ENCODE results near the gene TMEM37. TPM values are rescaled to one million over a fixed set of nuclear protein-coding genes. Genes with fewer than 3 reads are reported as not detected.

Gene TMEM37
- total RNA-seq, 2 donors from 2014 or later: 12.0 to 16.2 TPM

- Histone ChIP-seq H3K9ac (ENCODE audit: extremely low read depth, low read length, poor library complexity, severe bottlenecking) (no peak overlapping the region), H3K4me1 (ENCODE audit: control insufficient read depth, insufficient read depth, low read length) (no peaks in the 10 kb centered on the region), H3K36me3 (ENCODE audit: control insufficient read depth, insufficient read depth, low read length) (no peaks in the 10 kb centered on the region), H3K27me3 (ENCODE audit: control insufficient read depth, insufficient read depth, low read length, poor library complexity, severe bottlenecking) (no peaks in the 10 kb centered on the region), H3K9me3 (ENCODE audit: control insufficient read depth, low read length) (no peaks in the 10 kb centered on the region), H3K27ac (ENCODE audit: low read depth, low read length) (no peak overlapping the region), H3K4me3 (ENCODE audit: low read length) (no peak overlapping the region)
- Mint-ChIP-seq H3K4me1 (peaks cover 4% of the 10 kb centered on the region), H3K27me3 (ENCODE audit: insufficient read depth) (no peaks in the 10 kb centered on the region), H3K9me3 (no peaks in the 10 kb centered on the region), H3K27ac (no peak overlapping the region), H3K4me3 (no peak overlapping the region), H3K36me3 (ENCODE audit: low read depth) (no peaks in the 10 kb centered on the region)
- no peak for TF ChIP-seq CTCF (conservative IDR thresholded peaks at IDR 0.05)
- DNase-seq: peak; percentile 3
- 90 to 97% methylated on average over 1 to 2 of the region's 3 CpGs for WGBS, 2 experiments (ENCODE audit: insufficient coverage in 1 of 2, insufficient read length in 1 of 2)
Observed at GRCh38 chr2:119393971-119394748, 37.5 kb upstream of the TMEM37 start.

- H3K36me3 Mint-ChIP-seq (ENCODE audit: low read depth): no peaks in the 10 kb centered on the region
- H3K4me1 ChIP-seq (ENCODE audit: control insufficient read depth, insufficient read depth, low read length): no peaks in the 10 kb centered on the region
- WGBS, 2 experiments (ENCODE audit: insufficient coverage in 1 of 2, insufficient read length in 1 of 2): 91 to 100% methylated on average over 1 to 6 of the region's 6 CpGs
- TF ChIP-seq CTCF (conservative IDR thresholded peaks at IDR 0.05): no peak
- no peaks in the 10 kb centered on the region for H3K9me3 Mint-ChIP-seq
- H3K36me3 ChIP-seq (ENCODE audit: control insufficient read depth, insufficient read depth, low read length): no peaks in the 10 kb centered on the region
- no peak overlapping the region for H3K27ac ChIP-seq (ENCODE audit: low read depth, low read length)
- no peak overlapping the region for H3K9ac ChIP-seq (ENCODE audit: extremely low read depth, low read length, poor library complexity, severe bottlenecking)
- no peak overlapping the region for H3K4me3 Mint-ChIP-seq
- H3K27me3 ChIP-seq (ENCODE audit: control insufficient read depth, insufficient read depth, low read length, poor library complexity, severe bottlenecking): no peaks in the 10 kb centered on the region
- no peaks in the 10 kb centered on the region for H3K4me1 Mint-ChIP-seq
- H3K4me3 ChIP-seq (ENCODE audit: low read length): no peak overlapping the region
- peaks cover 3% of the 10 kb centered on the region for H3K27me3 Mint-ChIP-seq (ENCODE audit: insufficient read depth)
- H3K27ac Mint-ChIP-seq: no peak overlapping the region
- H3K9me3 ChIP-seq (ENCODE audit: control insufficient read depth, low read length): no peaks in the 10 kb centered on the region
- DNase-seq: peak; percentile 26
Observed at GRCh38 chr2:119397196-119397595, 34.5 kb upstream of the TMEM37 start.

GRCh38 chr2:119402106-119402505 is 29.5 kb upstream of the TMEM37 start:
- H3K27me3 ChIP-seq (ENCODE audit: control insufficient read depth, insufficient read depth, low read length, poor library complexity, severe bottlenecking): no peaks in the 10 kb centered on the region
- no peaks in the 10 kb centered on the region for H3K4me1 ChIP-seq (ENCODE audit: control insufficient read depth, insufficient read depth, low read length)
- H3K9ac ChIP-seq (ENCODE audit: extremely low read depth, low read length, poor library complexity, severe bottlenecking): no peak overlapping the region
- no peak for TF ChIP-seq CTCF (conservative IDR thresholded peaks at IDR 0.05)
- H3K9me3 ChIP-seq (ENCODE audit: control insufficient read depth, low read length): no peaks in the 10 kb centered on the region
- H3K27ac ChIP-seq (ENCODE audit: low read depth, low read length): no peak overlapping the region
- Mint-ChIP-seq H3K36me3 (ENCODE audit: low read depth) (no peaks in the 10 kb centered on the region), H3K9me3 (no peaks in the 10 kb centered on the region), H3K4me3 (no peak overlapping the region), H3K27ac (no peak overlapping the region), H3K4me1 (no peaks in the 10 kb centered on the region), H3K27me3 (ENCODE audit: insufficient read depth) (peaks cover 5% of the 10 kb centered on the region)
- H3K4me3 ChIP-seq (ENCODE audit: low read length): no peak overlapping the region
- no peaks in the 10 kb centered on the region for H3K36me3 ChIP-seq (ENCODE audit: control insufficient read depth, insufficient read depth, low read length)
- 93 to 98% methylated on average over 5 of the region's 5 CpGs for WGBS, 2 experiments (ENCODE audit: insufficient coverage in 1 of 2, insufficient read length in 1 of 2)
- no peak for DNase-seq

Measured in endodermal cell (in vitro differentiated cells).